GM12878 (cell line): Measurements from ENCODE around the gene ZMIZ1. TPM values are rescaled to one million over a fixed set of nuclear protein-coding genes. Genes with fewer than 3 reads are reported as not detected.

Experiments
- BCLAF1 ChIP-seq: fragments of 450-650 bp; IDR thresholded peaks from 2 replicates; pipeline ENCODE4 v1.6.1; 2017; ENCODE audit warnings: antibody characterized with exemption, mild to moderate bottlenecking, moderate library complexity
- CREB1 ChIP-seq: IDR thresholded peaks from 2 replicates; pipeline ENCODE4 v1.6.1; 2012; ENCODE audit warnings: low read depth, mild to moderate bottlenecking, inconsistent platforms
- CUX1 ChIP-seq: IDR thresholded peaks from 2 replicates; pipeline ENCODE4 v1.6.1; 2012; ENCODE audit warnings: improper control_type of control experiment, low read depth, low read length; ENCODE audit not compliant: insufficient replicate concordance
- DPF2 ChIP-seq: fragments of 450-650 bp; IDR thresholded peaks from 2 replicates; pipeline ENCODE4 v1.6.1; 2017; ENCODE audit warnings: mild to moderate bottlenecking
- GATAD2B ChIP-seq: fragments of 450-650 bp; conservative IDR thresholded peaks from 2 replicates; pipeline ENCODE4 v1.6.1; 2017; ENCODE audit warnings: low read depth, mild to moderate bottlenecking, moderate library complexity
- HDAC6 ChIP-seq: fragments of 200-600 bp; sonication (generic); IDR thresholded peaks from one replicate; pipeline ENCODE4 v1.8.0; 2017; ENCODE audit warnings: antibody characterized with exemption; ENCODE audit not compliant: unreplicated experiment
- IKZF1 ChIP-seq: fragments of 450-650 bp; conservative IDR thresholded peaks from 2 replicates; pipeline ENCODE4 v1.6.1; 2017; ENCODE audit warnings: antibody characterized with exemption, mild to moderate bottlenecking
- RAD21 ChIP-seq: IDR thresholded peaks from 2 replicates; pipeline ENCODE4 v1.6.1; 2011; ENCODE audit warnings: mild to moderate bottlenecking, low read depth, low read length, moderate library complexity; ENCODE audit not compliant: insufficient read depth
- SRF ChIP-seq, 2 experiments: IDR thresholded peaks; 2 replicates each; pipeline ENCODE4 v1.6.1; 2011; ENCODE audit warnings: low read depth in 2 of 2, low read length in 2 of 2, mild to moderate bottlenecking in 1 of 2, moderate library complexity in 1 of 2
- TCF7 ChIP-seq: IDR thresholded peaks from 2 replicates; pipeline ENCODE4 v1.6.1; 2014; ENCODE audit warnings: antibody characterized with exemption, borderline replicate concordance
- polyA plus RNA-seq, 11 experiments: library from polyadenylated mRNA; depleted of rRNA in 4 of 11; unstranded in 6 of 11; stranded (reverse) in 5 of 11; fragments of >200 nt; fragmentation: Nextera tagmentation in 4 of 11; fragmentation: Illumina TruSeq in 1 of 11; extraction: Ambion mirVana in 4 of 11; extraction: Trizol in 1 of 11; gene quantifications; 1 replicate in 1 of 11; 2 replicates in 10 of 11; pipeline versions ENCODE4 v1.2.1 to v1.2.3, GENCODE V29; 2011 to 2016; ENCODE audit warnings: inconsistent platforms in 2 of 11, missing spikeins in 2 of 11, low read depth in 1 of 11
- total RNA-seq, 4 experiments: library from RNA; depleted of rRNA in 3 of 4; stranded (reverse); fragments of >200 nt in 3 of 4; fragmentation: Illumina TruSeq in 1 of 4; extraction: Trizol in 1 of 4; gene quantifications; 2 replicates each; pipeline versions ENCODE4 v1.2.1 to v1.2.3, GENCODE V29; 2013 to 2021

Gene ZMIZ1
- total and polyA plus RNA-seq, 10 of the 15 experiments (the other 5 are each of a cell fraction or from before 2014, with no cell fraction given), result 3.1 to 82.3 (median 14.9) TPM

- no peak for TF ChIP-seq GATAD2B
- no peak for TF ChIP-seq DPF2
- no peak for TF ChIP-seq CREB1
- no peak for TF ChIP-seq BCLAF1
- TF ChIP-seq RAD21, result no peak
- no peak for TF ChIP-seq IKZF1
- no peak for TF ChIP-seq TCF7
- no peak for TF ChIP-seq HDAC6
- no peak for TF ChIP-seq SRF (IDR thresholded peaks at IDR 0.05; ENCODE audit: low read depth in 2 of 2, low read length in 2 of 2)
- no peak for TF ChIP-seq CUX1
- TF ChIP-seq, all 136 proteins: peak for 0
Measured at GRCh38 chr10:79026341-79026761, 42.4 kb upstream of the ZMIZ1 start (continued).
